Pancreas (tissue), 10 donors: ENCODE results near the gene ZNF831. TPM values are rescaled to one million over a fixed set of nuclear protein-coding genes. Genes with fewer than 3 reads are reported as not detected.

Source experiments
- ATAC-seq, 4 donors: fragments of 200-7000 bp; cut with Tn5 transposase; one replicate each; pipeline versions ENCODE4 v1.8.0 to v1.9.1; 2020; ENCODE audit warnings: mild to moderate bottlenecking in 4 of 4, moderate library complexity in 4 of 4
- DNase-seq, 6 donors: peaks; one replicate each; pipeline ENCODE4 v3.0.0-alpha.2; 2020
- FAIRE-seq: peaks from 2 replicates; lab custom pipeline; 2012; peaks lifted over from hg19 to GRCh38; lab: Jason Lieb, UNC
- H3K27ac ChIP-seq, 4 donors: fragments of 200-600 bp; sonication (generic); 1 replicate in 3 of 4; 2 replicates in 1 of 4; pipeline versions ENCODE4 v1.5.0 to v1.8.0; 2020
- H3K27me3 ChIP-seq, 4 donors: fragments of 200-600 bp; one replicate each; pipeline ENCODE4 v1.8.0; 2021
- H3K36me3 ChIP-seq, 3 donors: fragments of 200-600 bp; sonication (generic) in 1 of 3; one replicate each; pipeline versions ENCODE4 v1.5.0 to v1.8.0; 2020 to 2021
- H3K4me1 ChIP-seq, 3 donors: fragments of 200-600 bp; one replicate each; pipeline ENCODE4 v1.8.0; 2021
- H3K4me3 ChIP-seq, 4 donors: fragments of 200-600 bp; sonication (generic) in 2 of 4; one replicate each; pipeline versions ENCODE4 v1.5.0 to v1.8.0; 2020 to 2021
- H3K9me3 ChIP-seq, 4 donors: fragments of 200-600 bp; one replicate each; pipeline ENCODE4 v1.8.0; 2021
- CTCF ChIP-seq, 4 donors: fragments of 200-600 bp; sonication (generic) in 3 of 4; IDR thresholded peaks; one replicate each; pipeline versions ENCODE4 v1.5.0 to v1.8.0; 2021; ENCODE audit warnings: antibody characterized with exemption in 4 of 4
- WGBS, 2 donors: extraction: QIAGEN DNeasy Blood & Tissue Kit; methylation state at CpG; one replicate each; pipeline ENCODE4 v1.1.7; 2013; 5-methylcytosine and 5-hydroxymethylcytosine counted together
- intact Hi-C, 3 donors: fragments of 100-400 bp; cut with DNase I; formaldehyde crosslinking; loops; one replicate each; pipeline versions ENCODE4 v1.11.1 to v1.14.2; 2022
- polyA plus RNA-seq, 2 donors: library from polyadenylated mRNA; stranded (reverse); fragments of 200-250 nt; gene quantifications; one replicate each; pipeline ENCODE4 v1.2.3, GENCODE V29; 2013
- total RNA-seq, 6 donors: library from RNA; stranded (reverse); fragmentation: NEBNext Ultra II Directional in 4 of 6; extraction: Animal tissue kit (Norgen Biotek cat#: 25700) in 4 of 6; gene quantifications; one replicate each; pipeline versions ENCODE4 v1.2.1 to v1.2.4, GENCODE V29; 2021 to 2023
- donor health status: healthy with polysubstance abuse.
- donor health status: DM: no; HTN: no; CAD: no; lungs with moderate emphysema.
- donor health status: DM: no; HTN: no; CAD: no.
- donor health status: control.
- donor health status: control.
- donor health status: Bipolar disorder and iron deficiency.
- donor health status: DM: yes; HTN: yes; CAD: no.
- donor health status: DM: no; HTN: no; CAD: no.
- donor health status: DM: no; HTN: no; CAD: no.
- donor health status: DM: yes; HTN: yes; CAD: no.

The ZNF831 gene
- total and polyA plus RNA-seq, 8 donors: 0.04 to 0.23 (median 0.16) TPM

DNA sequence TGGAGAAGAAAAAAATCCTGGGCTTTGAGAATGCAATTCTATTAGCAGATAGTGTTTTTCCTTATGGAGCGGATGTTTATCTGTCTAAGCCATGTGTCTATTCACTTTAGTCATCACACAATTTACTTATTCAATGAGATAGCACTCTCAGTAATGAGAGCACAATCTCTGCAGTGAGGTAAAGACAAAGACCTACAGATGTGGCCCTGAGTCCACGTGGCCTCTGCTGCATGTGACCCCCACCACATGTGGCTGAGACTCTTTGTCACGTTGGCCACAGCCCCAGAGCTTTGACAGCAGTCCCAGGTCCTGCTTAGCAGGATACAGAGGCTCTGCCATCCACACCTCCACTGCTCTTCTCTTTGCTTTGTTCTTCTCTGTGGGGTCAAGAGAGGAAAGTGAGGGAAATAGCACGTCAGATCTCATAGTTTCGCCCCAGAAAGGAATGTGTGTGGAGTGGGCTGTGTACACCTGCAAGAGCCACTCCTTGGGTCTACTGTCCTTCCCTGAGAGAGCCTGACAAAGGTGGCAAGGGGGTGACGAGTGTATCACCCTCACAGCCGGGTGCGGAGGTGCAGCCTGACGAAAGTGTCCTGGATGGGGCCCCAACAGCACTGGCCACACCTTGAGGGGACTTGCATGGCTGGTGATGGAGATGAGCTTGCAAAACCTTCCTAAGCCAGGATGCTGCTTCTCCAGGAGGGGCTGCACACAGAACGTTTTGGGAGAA, 40.7 kb downstream of the ZNF831 start:
- intact Hi-C loops: no loop called here
- no peak for FAIRE-seq
- Histone ChIP-seq H3K9me3 (no peaks in the 10 kb centered on the region), H3K36me3 (no peaks in the 10 kb centered on the region), H3K27me3 (peaks cover 0 to 6% (median 0%) of the 10 kb centered on the region in 4 donors), H3K4me3 (no peak overlapping the region), H3K4me1 (no peaks in the 10 kb centered on the region), H3K27ac (no peak overlapping the region)
- ATAC-seq: no peak
- TF ChIP-seq CTCF (IDR thresholded peaks at IDR 0.05): no peak
- DNase-seq: no peak
- 40 to 46% methylated on average over 10 of the region's 10 CpGs for WGBS, 2 donors

DNA sequence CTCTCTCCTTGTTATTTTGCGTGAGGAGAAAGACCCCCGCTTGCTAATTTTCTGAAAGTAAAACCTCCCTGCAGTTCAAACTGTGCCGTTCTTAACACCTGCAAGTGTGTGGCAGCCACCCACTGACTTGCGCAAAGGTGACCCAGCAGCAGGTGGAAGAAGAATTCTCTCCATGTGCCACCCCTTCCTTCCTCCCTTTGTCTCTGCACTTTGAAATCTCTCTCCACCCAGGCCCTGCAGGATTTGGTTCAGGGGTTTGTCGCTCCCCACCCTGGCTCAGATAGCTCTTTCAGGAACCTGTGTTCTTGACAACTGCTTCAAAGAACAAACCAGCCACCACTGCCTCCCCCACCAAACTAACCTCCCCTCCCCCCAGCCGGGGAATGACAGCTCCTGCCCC, 41.4 kb downstream of the ZNF831 start:
- DNase-seq (no peak), FAIRE-seq (no peak), ATAC-seq (no peak)
- TF ChIP-seq CTCF (IDR thresholded peaks at IDR 0.05): no peak
- Histone ChIP-seq H3K27me3 (peaks cover 0 to 6% (median 0%) of the 10 kb centered on the region in 4 donors), H3K9me3 (no peaks in the 10 kb centered on the region), H3K27ac (no peak overlapping the region), H3K4me3 (no peak overlapping the region), H3K4me1 (no peaks in the 10 kb centered on the region), H3K36me3 (no peaks in the 10 kb centered on the region)
- intact Hi-C loops: no loop called here
- WGBS, 2 donors: 60% methylated on average over 6 of the region's 6 CpGs

- no peak for TF ChIP-seq CTCF (IDR thresholded peaks at IDR 0.05)
- Histone ChIP-seq H3K36me3 (no peaks in the 10 kb centered on the region), H3K4me3 (no peak overlapping the region), H3K27me3 (peaks cover 0 to 6% (median 0%) of the 10 kb centered on the region in 4 donors), H3K27ac (no peak overlapping the region), H3K4me1 (no peaks in the 10 kb centered on the region), H3K9me3 (no peaks in the 10 kb centered on the region)
- FAIRE-seq: no peak
- intact Hi-C loops: no loop called here
- no peak for DNase-seq
- peak in 1 of 4 donors; percentile 46 for ATAC-seq
- 63 to 72% methylated on average over 2 of the region's 2 CpGs for WGBS, 2 donors
Measured at GRCh38 chr20:59207235-59207634, 43.6 kb downstream of the ZNF831 start.

DNA sequence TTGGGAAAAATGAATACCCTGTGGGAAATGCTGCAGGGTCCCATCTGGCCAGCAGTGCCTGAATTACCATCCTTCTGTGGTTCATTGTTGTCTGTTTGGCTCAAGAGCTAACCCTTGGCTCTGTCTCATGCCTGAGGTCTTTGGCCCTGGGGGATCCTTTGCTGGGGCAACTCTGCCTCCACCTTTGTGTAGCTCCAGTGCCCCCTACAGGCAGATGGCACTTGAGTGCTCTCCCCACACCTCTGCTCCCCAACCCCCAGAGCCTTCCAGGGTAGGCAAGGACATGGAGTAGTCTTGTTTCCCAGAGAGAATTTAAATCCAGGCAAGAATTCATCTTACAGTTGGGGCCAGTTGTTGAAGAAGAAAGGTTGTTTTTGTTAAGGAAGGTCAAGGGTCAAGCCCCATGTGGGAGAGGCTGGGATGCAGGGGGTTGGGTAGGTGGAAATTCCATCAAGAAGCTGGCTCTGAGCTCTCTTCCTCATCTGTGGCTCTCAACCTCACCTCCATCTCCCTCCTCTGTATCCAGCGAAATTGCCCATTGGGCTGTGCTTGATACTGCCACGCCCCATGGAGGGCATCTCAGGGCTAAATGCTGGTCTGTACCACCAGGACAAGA, 44.2 kb downstream of the ZNF831 start:
- Histone ChIP-seq H3K36me3 (no peaks in the 10 kb centered on the region), H3K9me3 (no peaks in the 10 kb centered on the region), H3K27ac (no peak overlapping the region), H3K4me3 (no peak overlapping the region), H3K4me1 (no peaks in the 10 kb centered on the region), H3K27me3 (peaks cover 0 to 6% (median 0%) of the 10 kb centered on the region in 4 donors)
- ATAC-seq: peak in 3 of 4 donors; percentile 68 to 80 (median 75)
- FAIRE-seq: no peak
- TF ChIP-seq CTCF (IDR thresholded peaks at IDR 0.05): peak in 3 of 4 donors; percentile 8 to 19 (median 17)
- intact Hi-C loops: no loop called here
- DNase-seq: peak in 1 of 6 donors; percentile 35
- WGBS, 2 donors: 59 to 71% methylated on average over 2 of the region's 2 CpGs

- DNase-seq (no peak), FAIRE-seq (no peak), ATAC-seq (no peak)
- TF ChIP-seq CTCF (IDR thresholded peaks at IDR 0.05): no peak
- H3K4me3 ChIP-seq: no peak overlapping the region
- 64 to 77% methylated on average over 11 of the region's 11 CpGs for WGBS, 2 donors
- H3K27ac ChIP-seq: no peak overlapping the region
- no peaks in the 10 kb centered on the region for H3K36me3 ChIP-seq
- H3K4me1 ChIP-seq: no peaks in the 10 kb centered on the region
- no peaks in the 10 kb centered on the region for H3K9me3 ChIP-seq
- intact Hi-C loops: no loop called here
- no peaks in the 10 kb centered on the region for H3K27me3 ChIP-seq
Measured at GRCh38 chr20:59210186-59210585, 46.6 kb downstream of the ZNF831 start.
